ENCODE data around the gene DOHH.
"Not testable (repeated sequence)": the region's sequence is repeated elsewhere in the genome, so short reads cannot be mapped to it uniquely, and the experiment has no call there.

DOHH gene

DNA sequence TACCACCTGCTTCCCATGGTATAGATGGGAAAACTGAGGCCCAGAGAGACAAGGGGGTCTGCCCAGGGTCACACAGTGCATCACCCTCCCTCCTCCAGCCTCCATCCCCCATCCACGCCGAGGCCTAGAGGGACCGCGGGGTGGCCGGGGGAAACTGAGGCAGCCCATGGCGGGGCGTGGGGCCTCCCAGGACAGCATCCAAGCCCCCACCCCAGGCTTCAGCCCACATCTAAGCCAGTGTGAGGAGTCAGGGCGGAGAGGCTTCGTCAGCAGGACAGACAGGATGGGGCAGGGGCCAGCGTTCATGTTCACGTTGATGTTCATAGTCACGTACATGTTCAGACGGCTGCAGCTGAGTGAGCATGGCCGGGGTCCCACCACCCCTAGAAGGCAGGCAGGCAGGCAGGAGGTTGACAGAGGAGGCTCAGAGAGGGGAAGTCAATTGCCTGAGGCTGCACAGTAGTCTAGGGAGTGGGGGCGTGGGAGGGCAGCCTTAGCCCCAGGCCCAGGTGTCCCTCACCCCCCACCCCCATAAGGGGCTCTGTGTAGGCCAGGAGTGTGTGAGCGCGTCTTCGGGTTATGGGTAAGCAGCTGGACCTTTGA lies 43.4 kb downstream of the DOHH start:
- no peak for DNase-seq

DNA sequence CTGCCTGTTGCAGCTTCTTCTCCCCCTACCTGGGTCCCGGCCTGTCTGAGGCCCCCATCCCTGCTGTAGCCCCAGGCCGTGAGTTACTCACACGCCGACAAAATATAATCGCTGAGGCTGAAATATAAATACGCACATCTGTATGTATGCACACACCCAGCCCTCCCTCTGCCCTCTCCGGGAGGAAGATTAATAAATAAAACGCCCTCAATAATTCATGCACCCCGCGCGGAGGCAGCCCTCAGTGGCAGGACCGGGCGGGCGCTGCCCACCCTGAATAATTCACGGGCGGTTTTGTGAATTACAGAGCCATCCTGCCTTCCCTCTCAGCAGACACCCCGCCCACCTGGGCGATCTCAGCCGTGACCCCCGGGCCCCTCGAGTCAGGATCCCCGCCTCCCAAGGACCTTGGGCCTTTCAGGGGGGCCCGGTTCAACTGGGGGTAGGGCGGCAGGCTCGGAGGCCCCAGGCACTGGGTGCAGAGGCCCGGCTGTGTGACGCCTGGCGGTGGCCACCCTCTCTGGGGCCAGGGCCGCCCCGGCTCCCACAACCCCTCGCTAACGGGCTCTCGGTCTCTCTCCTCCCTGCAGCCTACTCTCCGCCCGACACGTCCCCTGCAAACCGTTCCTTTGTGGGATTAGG lies 44.4 kb downstream of the DOHH start:
- DNase-seq: no peak

DNA sequence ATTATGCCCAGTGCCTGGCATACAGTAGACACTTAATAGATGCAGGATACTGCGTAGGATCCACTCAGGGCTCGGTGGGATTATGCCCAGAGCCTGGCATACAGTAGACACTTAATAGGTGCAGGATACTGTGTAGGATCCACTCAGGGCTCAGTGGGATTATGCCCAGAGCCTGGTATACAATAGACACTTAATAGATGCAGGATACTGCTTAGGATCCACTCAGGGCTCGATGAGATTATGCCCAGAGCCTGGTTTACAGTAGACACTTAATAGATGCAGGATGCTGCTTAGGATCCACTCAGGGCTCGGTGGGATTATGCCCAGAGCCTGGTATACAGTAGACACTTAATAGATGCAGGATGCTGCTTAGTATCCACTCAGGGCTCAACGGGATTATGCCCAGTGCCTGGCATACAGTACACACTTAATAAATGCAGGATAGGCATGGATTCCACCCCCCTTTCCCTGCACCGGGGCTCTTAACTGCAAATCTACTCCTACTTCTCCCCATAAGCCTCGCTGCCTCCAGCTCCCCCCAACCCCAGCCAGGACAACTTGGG lies 45.0 kb downstream of the DOHH start:
- DNase-seq: no peak

DNA sequence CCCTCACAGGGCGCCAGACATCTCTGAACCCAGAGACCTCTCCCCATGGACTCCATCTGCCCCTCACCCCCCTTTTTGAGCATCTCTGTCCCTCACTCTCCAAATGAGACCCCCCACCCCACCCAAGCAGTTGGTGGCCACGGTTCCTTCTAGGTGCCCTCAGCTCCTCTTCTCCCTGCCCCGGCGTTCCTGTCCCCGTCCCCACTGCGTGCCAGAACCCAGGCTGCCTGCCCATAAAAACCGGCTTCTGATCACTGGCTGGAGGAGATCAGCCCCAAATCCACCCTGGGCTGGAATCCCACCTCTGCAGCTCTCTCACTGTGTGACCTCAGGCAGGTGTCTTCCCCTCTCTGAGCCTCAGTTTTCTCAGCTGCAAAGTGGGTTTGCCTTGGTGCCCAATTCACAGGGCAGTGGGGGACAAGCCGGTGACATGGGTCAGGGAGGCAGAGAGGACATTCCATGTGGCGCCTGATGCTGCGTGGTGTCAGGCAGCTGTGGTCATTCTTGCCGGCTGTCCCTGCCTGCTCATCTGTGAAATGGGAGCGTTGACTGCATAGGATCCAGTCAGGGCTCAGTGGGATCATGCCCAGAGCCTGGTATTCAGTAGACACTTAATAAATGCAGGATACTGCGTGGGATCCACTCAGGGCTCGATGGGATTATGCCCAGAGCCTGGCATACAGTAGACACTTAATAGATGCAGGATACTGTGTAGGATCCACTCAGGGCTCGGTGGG lies 45.6 kb downstream of the DOHH start:
- no peak for DNase-seq

- DNase-seq: no peak
Observed at GRCh38 chr19:3453840-3454239, 46.6 kb downstream of the DOHH start.

DNA sequence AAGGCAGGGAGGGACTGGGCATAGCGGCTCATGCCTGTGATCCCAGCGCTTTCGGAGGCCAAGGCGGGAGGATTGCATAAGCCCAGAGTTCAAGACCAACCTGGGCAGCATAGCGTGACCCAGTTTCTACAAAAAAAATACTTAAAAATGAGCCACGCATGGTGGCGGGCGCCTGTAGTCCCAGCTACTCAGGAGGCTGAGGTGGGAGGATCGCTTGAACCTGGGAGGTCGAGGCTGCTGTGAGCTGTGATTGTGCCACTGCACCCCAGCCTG lies 47.6 kb downstream of the DOHH start:
- not testable (repeated sequence) for DNase-seq

DNA sequence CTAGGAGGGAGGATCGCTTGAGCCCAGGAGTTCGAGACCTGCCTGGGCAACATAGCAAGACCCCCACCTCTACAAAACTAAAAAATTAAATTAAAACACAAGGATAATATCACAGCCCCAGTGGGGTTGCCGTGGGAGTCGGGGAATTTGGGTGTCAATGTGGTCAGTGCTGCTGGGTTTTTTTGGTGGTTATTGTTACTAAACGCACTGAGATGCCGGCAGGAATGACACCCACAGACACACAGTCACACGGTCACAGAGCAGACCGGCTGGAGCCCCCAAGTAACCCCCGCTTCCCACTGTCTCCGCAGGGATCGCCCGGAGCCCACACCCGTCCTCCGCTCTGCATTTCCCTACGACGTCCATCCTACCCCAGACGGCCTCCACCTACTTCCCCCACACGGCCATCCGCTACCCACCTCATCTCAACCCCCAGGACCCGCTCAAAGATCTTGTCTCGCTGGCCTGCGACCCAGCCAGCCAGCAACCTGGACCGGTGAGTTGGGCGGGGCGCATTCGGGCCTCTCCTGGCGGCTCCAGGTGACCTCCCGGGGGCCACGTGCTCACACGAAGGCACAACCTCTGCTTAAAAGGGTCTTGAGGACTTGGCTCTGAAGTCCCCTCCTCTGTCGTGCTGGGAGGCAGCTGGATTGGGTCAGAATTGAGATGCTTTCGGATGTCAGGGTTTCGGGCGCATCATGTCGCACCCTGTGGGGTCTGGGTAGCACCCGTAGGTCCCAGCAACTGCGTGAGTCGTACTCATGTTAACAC lies 48.1 kb downstream of the DOHH start:
- DNase-seq: no peak

- DNase-seq: no peak
Observed at GRCh38 chr19:3451451-3451866, 49.0 kb downstream of the DOHH start.

- DNase-seq: no peak
Observed at GRCh38 chr19:3450796-3451411, 49.6 kb downstream of the DOHH start.

GRCh38 chr19:3448616-3449334 lies 51.7 kb downstream of the DOHH start:
- no peak for DNase-seq

DNA sequence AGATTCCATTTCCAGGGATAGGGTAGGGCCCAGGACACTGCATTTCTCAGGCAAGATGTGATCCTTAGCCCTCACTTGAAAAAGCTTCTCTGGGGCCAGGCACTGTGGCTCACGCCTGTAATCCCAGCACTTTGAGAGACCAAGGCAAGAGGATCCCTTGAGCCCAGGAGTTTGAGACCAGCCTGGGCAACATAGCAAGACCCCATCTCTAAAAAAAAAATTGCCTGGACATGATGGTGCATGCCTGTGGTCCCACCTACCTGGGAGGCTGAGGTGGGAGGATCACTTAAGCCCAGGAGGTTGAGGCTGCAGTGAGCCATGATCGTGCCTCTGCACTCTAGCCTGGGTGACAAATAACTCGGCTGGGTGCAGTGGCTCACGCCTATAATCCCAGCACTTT lies 53.8 kb downstream of the DOHH start:
- not testable (repeated sequence) for DNase-seq

DNA sequence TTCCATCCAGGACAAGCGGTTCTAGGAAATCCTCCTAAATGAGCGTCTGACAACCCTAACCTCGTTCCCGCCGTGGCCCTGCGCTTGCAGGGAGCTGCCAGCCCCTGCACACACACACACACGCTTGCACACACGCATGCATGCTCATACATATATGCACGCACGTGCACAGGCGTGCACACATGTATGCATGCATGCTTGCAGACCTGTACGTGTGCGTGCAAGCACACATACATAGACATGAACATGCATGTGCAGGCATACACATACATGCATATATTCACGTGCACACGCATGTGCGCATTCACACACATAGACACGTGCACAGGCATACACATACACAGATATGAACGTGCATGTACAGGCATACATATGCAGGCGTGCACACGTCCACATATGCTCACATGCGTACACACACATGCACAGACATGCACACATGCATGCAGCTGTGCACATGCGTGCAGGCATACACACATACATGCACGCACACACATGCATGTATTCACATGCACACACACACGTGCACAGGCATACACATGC lies 55.7 kb downstream of the DOHH start:
- no peak for DNase-seq

DNA sequence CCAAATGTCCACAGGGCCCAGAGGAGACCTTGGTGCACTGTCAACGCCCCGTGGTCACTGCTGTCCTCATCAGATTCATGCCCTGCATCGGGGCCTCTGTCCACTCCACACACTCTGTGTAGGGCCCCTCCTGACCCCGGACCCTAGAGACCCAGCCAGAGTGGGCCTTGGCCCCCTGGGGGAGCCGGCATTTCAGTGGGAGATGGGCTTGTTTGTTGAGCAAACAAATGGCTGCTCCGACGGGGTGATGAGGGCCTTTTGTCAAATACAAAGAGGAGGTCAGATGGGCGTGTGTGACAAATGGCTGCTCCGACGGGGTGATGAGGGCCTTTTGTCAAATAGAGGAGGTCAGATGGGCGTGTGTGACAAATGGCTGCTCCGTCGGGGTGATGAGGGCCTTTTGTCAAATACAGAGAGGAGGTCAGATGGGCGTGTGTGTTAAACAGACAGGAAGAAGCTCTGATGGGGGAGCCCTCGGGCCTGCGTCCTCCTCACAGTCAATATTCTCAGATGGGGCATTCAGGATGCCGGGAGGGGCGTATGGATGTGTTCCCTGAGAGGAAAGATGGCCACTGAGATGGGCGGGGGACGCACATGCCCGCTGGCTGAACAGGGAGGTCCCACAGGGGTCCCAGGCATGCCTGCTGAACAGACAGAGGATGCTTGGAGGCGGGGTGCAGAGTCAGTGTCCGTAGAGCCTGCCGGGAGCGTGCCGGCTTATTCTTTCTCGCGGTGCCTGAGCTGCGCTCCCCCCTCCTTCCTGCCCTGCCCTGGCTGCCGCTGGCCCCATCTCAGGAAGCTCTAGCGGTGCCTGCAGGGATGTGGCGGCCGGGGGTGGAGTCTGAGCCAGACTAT lies 56.4 kb downstream of the DOHH start:
- DNase-seq: no peak

DNA sequence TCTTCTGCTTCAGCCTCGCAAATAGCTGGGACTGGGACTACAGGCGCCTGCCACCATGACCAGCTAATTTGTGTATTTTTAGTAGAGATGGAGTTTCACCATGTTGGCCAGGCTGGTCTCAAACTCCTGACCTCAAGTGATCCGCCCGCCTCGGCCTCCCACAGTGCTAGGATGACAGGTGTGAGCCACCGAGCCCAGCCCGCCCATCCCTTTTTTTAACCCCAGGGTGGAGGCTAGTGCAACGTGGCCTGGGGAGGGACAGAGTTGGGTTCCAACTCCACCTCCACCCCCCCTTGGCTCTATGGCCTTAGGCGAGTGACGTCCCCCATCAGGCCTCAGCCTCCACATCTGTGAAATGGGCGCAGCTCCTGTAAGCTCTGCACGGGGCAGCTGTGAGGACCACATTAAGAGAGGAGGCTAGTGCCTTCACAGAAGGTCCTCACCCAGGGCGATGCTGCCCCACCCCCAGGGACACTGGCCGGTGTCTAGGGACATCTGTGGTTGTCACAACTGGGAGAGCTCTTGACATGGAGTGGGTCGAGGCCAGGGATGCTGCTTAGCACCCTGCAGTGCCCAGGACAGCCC lies 57.9 kb downstream of the DOHH start:
- no peak for DNase-seq

- DNase-seq: no peak
Observed at GRCh38 chr19:3441986-3442329, 58.5 kb downstream of the DOHH start.

DNA sequence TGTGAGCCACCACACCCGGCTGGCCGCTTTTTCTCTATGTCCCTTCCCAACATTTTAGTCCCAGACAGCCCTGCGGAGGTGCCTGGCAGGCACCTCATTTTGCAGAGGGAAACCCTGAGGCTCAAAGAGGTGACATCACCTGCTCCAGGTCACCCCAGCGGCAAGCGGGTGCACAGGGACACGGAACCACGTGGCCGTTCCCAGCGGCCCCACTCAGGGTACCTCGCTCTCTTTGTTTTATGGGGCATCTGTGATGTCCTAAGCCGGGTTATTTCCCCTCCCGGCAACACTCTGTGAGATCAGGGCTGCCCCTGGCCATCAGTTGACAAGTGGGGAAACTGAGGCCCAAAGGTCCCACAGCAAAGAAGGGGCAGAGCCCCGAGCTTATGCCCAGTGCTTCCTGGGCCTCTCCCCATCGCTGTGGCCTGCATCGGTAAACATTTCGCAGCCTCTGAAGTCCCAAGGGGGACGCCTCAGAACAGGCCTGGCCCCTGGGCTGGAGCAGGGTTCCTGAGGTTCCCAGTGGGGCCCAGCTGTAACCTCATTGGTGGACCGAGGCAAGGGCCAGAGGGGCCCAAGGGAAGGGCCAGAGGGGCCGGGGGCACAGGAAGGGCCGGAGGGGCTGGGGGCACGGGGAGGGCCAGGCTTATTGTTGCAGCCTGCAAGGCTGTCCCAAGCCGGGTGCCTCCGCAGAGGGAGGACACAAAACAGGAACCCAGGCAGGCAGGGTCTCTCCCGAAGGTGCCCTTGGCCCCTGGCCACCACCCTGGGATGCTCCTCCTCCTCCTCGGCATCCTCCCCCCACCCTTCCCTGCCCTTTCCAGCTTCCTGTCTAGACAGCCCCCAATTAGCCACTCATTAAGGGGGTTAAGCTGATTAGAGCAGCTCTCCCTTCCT lies 59.1 kb downstream of the DOHH start:
- DNase-seq: no peak
